Neural cell (in vitro differentiated cells): ENCODE data around the gene MYLK. TPM values are rescaled to one million over a fixed set of nuclear protein-coding genes. Genes with fewer than 3 reads are reported as not detected.

Experiments
- H2AFZ ChIP-seq: fragments of 200-600, 300-800 bp; sonication (generic), shearing (Covaris generic); 2 replicates; pipeline ENCODE4 v1.6.0; 2014; ENCODE audit warnings: low read depth, mild to moderate bottlenecking, antibody characterized with exemption, low read length, moderate library complexity
- H3F3A ChIP-seq: fragments of 200-600 bp; shearing (Covaris generic); 2 replicates; pipeline ENCODE4 v1.6.1; 2016; ENCODE audit warnings: mild to moderate bottlenecking, moderate library complexity, mixed read lengths, antibody characterized with exemption, low read length; ENCODE audit not compliant: insufficient read depth, poor library complexity, severe bottlenecking
- H3K27ac ChIP-seq: fragments of 200-600, 300-800 bp; sonication (generic), shearing (Covaris generic); 2 replicates; pipeline ENCODE4 v1.5.1; 2014; ENCODE audit warnings: mild to moderate bottlenecking, low read length, moderate library complexity
- H3K27me3 ChIP-seq: fragments of 300-800, 200-600 bp; sonication (generic), shearing (Covaris generic); 2 replicates; pipeline ENCODE4 v1.6.0; 2014; ENCODE audit warnings: mild to moderate bottlenecking, low read depth, low read length, moderate library complexity; ENCODE audit not compliant: insufficient read depth
- H3K36me3 ChIP-seq: fragments of 300-800, 200-600 bp; sonication (generic), shearing (Covaris generic); 2 replicates; pipeline ENCODE4 v1.5.1; 2014; ENCODE audit warnings: mild to moderate bottlenecking, antibody characterized with exemption, low read length, moderate library complexity; ENCODE audit not compliant: insufficient read depth
- H3K4me2 ChIP-seq: fragments of 300-800, 200-600 bp; sonication (generic), shearing (Covaris generic); 2 replicates; pipeline ENCODE4 v1.6.0; 2014; ENCODE audit warnings: mild to moderate bottlenecking, low read length
- H3K4me3 ChIP-seq: fragments of 300-800, 200-600 bp; sonication (generic), shearing (Covaris generic); 2 replicates; pipeline ENCODE4 v1.5.1; 2014; ENCODE audit warnings: mild to moderate bottlenecking, low read length, moderate library complexity
- H3K79me2 ChIP-seq: fragments of 200-600 bp; shearing (Covaris generic); replicated peaks from 2 replicates; pipeline ENCODE4 v1.6.0; 2014; ENCODE audit warnings: mild to moderate bottlenecking, low read length, moderate library complexity; ENCODE audit not compliant: insufficient read depth
- H3K9ac ChIP-seq: fragments of 300-800, 200-600 bp; sonication (generic), shearing (Covaris generic); 2 replicates; pipeline ENCODE4 v1.6.1; 2016; ENCODE audit warnings: mild to moderate bottlenecking, low read length, mixed read lengths
- H3K9me2 ChIP-seq: fragments of 200-600 bp; shearing (Covaris generic); 2 replicates; pipeline ENCODE4 v1.6.1; 2016; ENCODE audit warnings: mild to moderate bottlenecking, low read length, mixed read lengths; ENCODE audit not compliant: insufficient read depth
- H3K9me3 ChIP-seq: fragments of 200-600, 300-800 bp; sonication (generic), shearing (Covaris generic); 2 replicates; pipeline ENCODE4 v1.6.1; 2016; ENCODE audit warnings: mild to moderate bottlenecking, mixed run types, low read length, moderate library complexity, mixed read lengths
- H4K20me1 ChIP-seq: fragments of 200-600 bp; shearing (Covaris generic); 2 replicates; pipeline ENCODE4 v1.6.1; 2016; ENCODE audit warnings: mild to moderate bottlenecking, mixed run types; ENCODE audit not compliant: insufficient read depth
- EP300 ChIP-seq: fragments of 450-650 bp; conservative IDR thresholded peaks from 2 replicates; pipeline ENCODE4 v1.6.1; 2014; ENCODE audit warnings: antibody characterized with exemption, mild to moderate bottlenecking, moderate library complexity; ENCODE audit not compliant: poor library complexity, severe bottlenecking
- EZH2 ChIP-seq: fragments of 200-600, 300-800 bp; shearing (Covaris generic), sonication (generic); IDR thresholded peaks from 2 replicates; pipeline ENCODE4 v1.6.1; 2014; ENCODE audit warnings: antibody characterized with exemption, low read length, borderline replicate concordance, mild to moderate bottlenecking; ENCODE audit not compliant: insufficient read depth, poor library complexity, severe bottlenecking
- MXI1 ChIP-seq: fragments of 450-650 bp; conservative IDR thresholded peaks from 2 replicates; pipeline ENCODE4 v1.6.1; 2014; ENCODE audit warnings: antibody characterized with exemption, mild to moderate bottlenecking; ENCODE audit not compliant: poor library complexity, severe bottlenecking
- POLR2AphosphoS5 ChIP-seq: IDR thresholded peaks from 2 replicates; pipeline ENCODE4 v1.6.1; 2012
- RAD21 ChIP-seq: fragments of 450-650 bp; conservative IDR thresholded peaks from 2 replicates; pipeline ENCODE4 v1.6.1; 2014; ENCODE audit warnings: antibody characterized with exemption, mild to moderate bottlenecking, moderate library complexity
- SMC3 ChIP-seq: fragments of 450-650 bp; conservative IDR thresholded peaks from 2 replicates; pipeline ENCODE4 v1.6.1; 2014; ENCODE audit warnings: antibody characterized with exemption, mild to moderate bottlenecking, moderate library complexity; ENCODE audit not compliant: poor library complexity
- TAF1 ChIP-seq: IDR thresholded peaks from 2 replicates; pipeline ENCODE4 v1.6.1; 2012; ENCODE audit warnings: low read depth
- polyA plus RNA-seq: library from polyadenylated mRNA; depleted of rRNA; stranded (reverse); fragments of >200 nt; gene quantifications from 2 replicates; pipeline ENCODE4 v1.2.3, GENCODE V29; 2014
- TF ChIP-seq, protein P1 (sequence below): fragments of 450-650 bp; IDR thresholded peaks from 2 replicates; pipeline ENCODE4 v1.5.1; 2014; ENCODE audit warnings: antibody characterized with exemption, mild to moderate bottlenecking, moderate library complexity; ENCODE audit not compliant: poor library complexity, severe bottlenecking
- TF ChIP-seq, protein P2 (sequence below): IDR thresholded peaks from 2 replicates; pipeline ENCODE4 v1.6.1; 2012; ENCODE audit warnings: borderline replicate concordance

Gene MYLK
- polyA plus RNA-seq, 1 donor from 2014 or later = 0.43 TPM

- H3K9me3 ChIP-seq = no peaks in the 10 kb centered on the region
- no peak overlapping the region for H3K4me3 ChIP-seq
- H3F3A ChIP-seq = no peaks in the 10 kb centered on the region
- no peak overlapping the region for H3K27ac ChIP-seq
- no peaks in the 10 kb centered on the region for H3K79me2 ChIP-seq
- H3K27me3 ChIP-seq = no peaks in the 10 kb centered on the region
- no peaks in the 10 kb centered on the region for H3K9me2 ChIP-seq
- H3K36me3 ChIP-seq = no peaks in the 10 kb centered on the region
- no peak for TF ChIP-seq EZH2
- TF ChIP-seq TAF1 = no peak
- no peak for TF ChIP-seq RAD21
- TF ChIP-seq, protein P1, sequence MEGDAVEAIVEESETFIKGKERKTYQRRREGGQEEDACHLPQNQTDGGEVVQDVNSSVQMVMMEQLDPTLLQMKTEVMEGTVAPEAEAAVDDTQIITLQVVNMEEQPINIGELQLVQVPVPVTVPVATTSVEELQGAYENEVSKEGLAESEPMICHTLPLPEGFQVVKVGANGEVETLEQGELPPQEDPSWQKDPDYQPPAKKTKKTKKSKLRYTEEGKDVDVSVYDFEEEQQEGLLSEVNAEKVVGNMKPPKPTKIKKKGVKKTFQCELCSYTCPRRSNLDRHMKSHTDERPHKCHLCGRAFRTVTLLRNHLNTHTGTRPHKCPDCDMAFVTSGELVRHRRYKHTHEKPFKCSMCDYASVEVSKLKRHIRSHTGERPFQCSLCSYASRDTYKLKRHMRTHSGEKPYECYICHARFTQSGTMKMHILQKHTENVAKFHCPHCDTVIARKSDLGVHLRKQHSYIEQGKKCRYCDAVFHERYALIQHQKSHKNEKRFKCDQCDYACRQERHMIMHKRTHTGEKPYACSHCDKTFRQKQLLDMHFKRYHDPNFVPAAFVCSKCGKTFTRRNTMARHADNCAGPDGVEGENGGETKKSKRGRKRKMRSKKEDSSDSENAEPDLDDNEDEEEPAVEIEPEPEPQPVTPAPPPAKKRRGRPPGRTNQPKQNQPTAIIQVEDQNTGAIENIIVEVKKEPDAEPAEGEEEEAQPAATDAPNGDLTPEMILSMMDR = no peak
- TF ChIP-seq MXI1 = no peak
- TF ChIP-seq EP300 = no peak
- no peak for TF ChIP-seq SMC3
- TF ChIP-seq, protein P2, sequence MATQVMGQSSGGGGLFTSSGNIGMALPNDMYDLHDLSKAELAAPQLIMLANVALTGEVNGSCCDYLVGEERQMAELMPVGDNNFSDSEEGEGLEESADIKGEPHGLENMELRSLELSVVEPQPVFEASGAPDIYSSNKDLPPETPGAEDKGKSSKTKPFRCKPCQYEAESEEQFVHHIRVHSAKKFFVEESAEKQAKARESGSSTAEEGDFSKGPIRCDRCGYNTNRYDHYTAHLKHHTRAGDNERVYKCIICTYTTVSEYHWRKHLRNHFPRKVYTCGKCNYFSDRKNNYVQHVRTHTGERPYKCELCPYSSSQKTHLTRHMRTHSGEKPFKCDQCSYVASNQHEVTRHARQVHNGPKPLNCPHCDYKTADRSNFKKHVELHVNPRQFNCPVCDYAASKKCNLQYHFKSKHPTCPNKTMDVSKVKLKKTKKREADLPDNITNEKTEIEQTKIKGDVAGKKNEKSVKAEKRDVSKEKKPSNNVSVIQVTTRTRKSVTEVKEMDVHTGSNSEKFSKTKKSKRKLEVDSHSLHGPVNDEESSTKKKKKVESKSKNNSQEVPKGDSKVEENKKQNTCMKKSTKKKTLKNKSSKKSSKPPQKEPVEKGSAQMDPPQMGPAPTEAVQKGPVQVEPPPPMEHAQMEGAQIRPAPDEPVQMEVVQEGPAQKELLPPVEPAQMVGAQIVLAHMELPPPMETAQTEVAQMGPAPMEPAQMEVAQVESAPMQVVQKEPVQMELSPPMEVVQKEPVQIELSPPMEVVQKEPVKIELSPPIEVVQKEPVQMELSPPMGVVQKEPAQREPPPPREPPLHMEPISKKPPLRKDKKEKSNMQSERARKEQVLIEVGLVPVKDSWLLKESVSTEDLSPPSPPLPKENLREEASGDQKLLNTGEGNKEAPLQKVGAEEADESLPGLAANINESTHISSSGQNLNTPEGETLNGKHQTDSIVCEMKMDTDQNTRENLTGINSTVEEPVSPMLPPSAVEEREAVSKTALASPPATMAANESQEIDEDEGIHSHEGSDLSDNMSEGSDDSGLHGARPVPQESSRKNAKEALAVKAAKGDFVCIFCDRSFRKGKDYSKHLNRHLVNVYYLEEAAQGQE = no peak
- TF ChIP-seq POLR2AphosphoS5 = no peak
- no peak overlapping the region for H3K4me2 ChIP-seq
- H2AFZ ChIP-seq = no peak overlapping the region
- H3K9ac ChIP-seq = no peak overlapping the region
- H4K20me1 ChIP-seq = no peaks in the 10 kb centered on the region
Measured at GRCh38 chr3:123661973-123662372, 222.2 kb downstream of the MYLK start.

GRCh38 chr3:123660900-123661299, 223.2 kb downstream of the MYLK start:
- no peak overlapping the region for H3K4me3 ChIP-seq
- no peaks in the 10 kb centered on the region for H3F3A ChIP-seq
- H3K27me3 ChIP-seq = no peaks in the 10 kb centered on the region
- TF ChIP-seq EP300 (no peak), RAD21 (no peak), EZH2 (no peak), TAF1 (no peak), MXI1 (no peak), POLR2AphosphoS5 (no peak), SMC3 (no peak)
- TF ChIP-seq, protein P1 = no peak
- TF ChIP-seq, protein P2 = no peak
- no peak overlapping the region for H2AFZ ChIP-seq
- no peaks in the 10 kb centered on the region for H4K20me1 ChIP-seq
- H3K79me2 ChIP-seq = no peaks in the 10 kb centered on the region
- H3K9ac ChIP-seq = no peak overlapping the region
- H3K4me2 ChIP-seq = no peak overlapping the region
- no peaks in the 10 kb centered on the region for H3K9me3 ChIP-seq
- no peaks in the 10 kb centered on the region for H3K36me3 ChIP-seq
- no peaks in the 10 kb centered on the region for H3K9me2 ChIP-seq
- no peak overlapping the region for H3K27ac ChIP-seq
